Aorta (tissue), 5 donors: ENCODE results near the gene UTRN. TPM values are rescaled to one million over a fixed set of nuclear protein-coding genes. Genes with fewer than 3 reads are reported as not detected.

Source experiments
- ATAC-seq: fragments of 200-7000 bp; cut with Tn5 transposase; one replicate; pipeline ENCODE4 v1.9.1; 2022; ENCODE audit warnings: moderate library complexity; ENCODE audit not compliant: low FRiP score
- DNase-seq, 2 donors: peaks; one replicate each; pipeline ENCODE4 v3.0.0-alpha.2; 2020
- H3K27ac ChIP-seq, 2 donors: one replicate each; pipeline ENCODE4 v1.5.1; 2013; ENCODE audit warnings: low read length in 2 of 2, mild to moderate bottlenecking in 2 of 2, moderate library complexity in 2 of 2, control low read depth in 1 of 2, inconsistent platforms in 1 of 2, low read depth in 1 of 2
- H3K27me3 ChIP-seq, 2 donors: one replicate each; pipeline ENCODE4 v1.6.1; 2013; ENCODE audit warnings: control low read depth in 1 of 2, low read length in 1 of 2, mild to moderate bottlenecking in 1 of 2, moderate library complexity in 1 of 2; ENCODE audit not compliant: insufficient read depth in 2 of 2, control insufficient read depth in 1 of 2
- H3K36me3 ChIP-seq, 2 donors: one replicate each; pipeline ENCODE4 v1.6.1; 2013; ENCODE audit warnings: control low read depth in 1 of 2, low read length in 1 of 2, mild to moderate bottlenecking in 1 of 2; ENCODE audit not compliant: insufficient read depth in 2 of 2, control insufficient read depth in 1 of 2
- H3K4me1 ChIP-seq, 2 donors: one replicate each; pipeline ENCODE4 v1.6.1; 2013; ENCODE audit warnings: low read length in 2 of 2, control low read depth in 1 of 2, mild to moderate bottlenecking in 1 of 2, moderate library complexity in 1 of 2; ENCODE audit not compliant: insufficient read depth in 2 of 2, control insufficient read depth in 1 of 2
- H3K4me3 ChIP-seq, 2 donors: one replicate each; pipeline ENCODE4 v1.5.1; 2013; ENCODE audit warnings: low read length in 2 of 2, control low read depth in 1 of 2, mild to moderate bottlenecking in 1 of 2
- H3K9me3 ChIP-seq: one replicate; pipeline ENCODE4 v1.6.1; 2013; ENCODE audit warnings: mild to moderate bottlenecking, low read length; ENCODE audit not compliant: control insufficient read depth
- WGBS, 2 donors: extraction: QIAGEN DNeasy Blood & Tissue Kit; methylation state at CpG; one replicate each; pipeline ENCODE4 v1.1.7; 2013; 5-methylcytosine and 5-hydroxymethylcytosine counted together
- intact Hi-C, 2 donors: fragments of 100-400 bp; cut with DNase I; formaldehyde crosslinking; loops; one replicate each; pipeline versions ENCODE4 v1.14.2 to v1.15.0; 2022
- polyA plus RNA-seq, 2 donors: library from polyadenylated mRNA; stranded (reverse); fragments of 200-250 nt; gene quantifications; one replicate each; pipeline ENCODE4 v1.2.3, GENCODE V29; 2013
- total RNA-seq, 2 donors: library from RNA; stranded (reverse); fragmentation: NEBNext Ultra II Directional; extraction: Animal tissue kit (Norgen Biotek cat#: 25700); gene quantifications; one replicate each; pipeline ENCODE4 v1.2.1, GENCODE V29; 2021
- donor health status: healthy with polysubstance abuse.
- donor health status: Bipolar disorder and iron deficiency.
- donor health status: DM: no; HTN: no; CAD: no.
- donor health status: DM: no; HTN: no; CAD: no.
- donor health status: DM: yes; HTN: yes; CAD: no.

UTRN gene
- total and polyA plus RNA-seq, 4 donors = 11.5 to 259 (median 129) TPM

DNA sequence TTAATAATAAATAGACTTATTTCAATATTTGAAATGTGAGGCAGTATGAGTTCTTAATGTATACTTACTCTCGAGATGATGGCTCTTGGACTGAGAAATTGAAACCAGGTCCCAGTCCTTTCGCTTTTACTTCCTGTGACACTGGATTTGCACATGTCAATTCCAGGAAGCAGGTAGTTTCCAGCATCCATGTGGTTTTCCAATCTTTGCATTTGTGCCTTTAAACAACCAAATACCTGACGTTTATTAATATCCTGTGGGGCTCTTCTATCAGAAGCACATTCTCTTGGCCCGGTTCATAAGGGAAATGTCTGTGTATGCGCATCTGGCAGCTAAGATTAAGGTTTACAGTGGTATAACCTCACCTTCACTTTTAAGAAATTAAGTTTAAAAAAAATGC lies 13.1 kb downstream of the UTRN start:
- DNase-seq (no peak), ATAC-seq (no peak)
- no peak overlapping the region for H3K4me3 ChIP-seq
- peaks cover 8 to 9% of the 10 kb centered on the region in 2 donors for H3K4me1 ChIP-seq
- H3K9me3 ChIP-seq = no peaks in the 10 kb centered on the region
- H3K27me3 ChIP-seq = no peaks in the 10 kb centered on the region
- no peak overlapping the region for H3K27ac ChIP-seq
- intact Hi-C loops = no loop called here
- H3K36me3 ChIP-seq = no peaks in the 10 kb centered on the region
- WGBS, 2 donors = 91 to 93% methylated on average over 5 of the region's 5 CpGs

DNA sequence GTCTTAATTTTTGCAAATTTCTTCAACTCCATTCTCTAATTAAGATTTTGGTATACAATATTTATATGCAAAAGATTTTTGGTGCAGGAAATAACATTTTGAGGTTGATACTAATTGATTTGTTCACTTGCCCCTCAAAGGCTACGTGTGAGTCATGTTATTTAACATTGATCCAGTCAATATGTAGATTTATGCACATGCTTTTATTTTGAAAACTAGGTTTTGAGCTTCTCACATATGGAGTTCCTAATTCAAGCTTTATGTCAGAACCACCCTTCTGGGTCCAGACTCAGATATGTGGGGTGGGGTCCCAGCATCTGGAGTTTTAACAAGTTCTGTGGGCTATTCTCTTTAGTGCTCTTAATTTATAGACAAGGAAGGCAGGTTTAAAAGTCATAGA lies 13.8 kb downstream of the UTRN start:
- no peak overlapping the region for H3K4me3 ChIP-seq
- 99 to 100% methylated on average over 1 of the region's 1 CpG for WGBS, 2 donors
- H3K4me1 ChIP-seq = peaks cover 8 to 9% of the 10 kb centered on the region in 2 donors
- no peaks in the 10 kb centered on the region for H3K9me3 ChIP-seq
- intact Hi-C loops = no loop called here
- DNase-seq (no peak), ATAC-seq (no peak)
- H3K27ac ChIP-seq = no peak overlapping the region
- no peaks in the 10 kb centered on the region for H3K36me3 ChIP-seq
- H3K27me3 ChIP-seq = no peaks in the 10 kb centered on the region

DNA sequence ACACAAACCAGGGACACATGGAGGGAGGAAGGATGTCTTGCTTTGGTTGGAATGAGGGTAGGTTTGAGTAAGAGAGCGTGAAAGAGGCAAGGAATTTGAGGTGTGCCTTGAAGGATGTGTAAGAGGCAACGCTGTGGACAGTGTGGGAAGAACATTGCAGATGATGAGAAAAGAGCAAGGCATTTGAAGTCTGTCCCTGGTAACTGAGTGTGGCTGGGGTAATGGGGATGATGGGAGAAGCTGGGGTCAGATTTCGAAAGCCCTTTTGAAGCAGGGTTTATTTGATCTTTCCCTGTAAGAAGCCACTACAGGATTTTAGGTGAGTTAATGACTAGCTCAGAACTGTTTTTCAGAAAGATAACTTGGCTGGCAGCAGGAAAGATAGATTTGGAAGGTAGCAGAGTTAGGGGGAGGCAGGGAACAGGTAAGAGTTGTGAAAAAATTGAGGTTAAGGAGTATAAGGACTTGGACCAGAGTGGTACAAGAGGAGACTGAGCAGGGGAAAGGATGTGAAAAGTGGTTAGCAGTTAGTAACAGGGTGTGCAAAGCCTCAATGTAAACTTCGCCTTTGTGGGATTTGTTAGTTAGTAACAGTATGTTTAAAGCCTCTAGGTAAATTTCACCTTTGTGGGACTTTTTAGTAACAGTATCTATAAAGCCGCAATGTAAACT lies 17.7 kb downstream of the UTRN start:
- DNase-seq (no peak), ATAC-seq (no peak)
- no peak overlapping the region for H3K4me3 ChIP-seq
- no peaks in the 10 kb centered on the region for H3K36me3 ChIP-seq
- H3K27me3 ChIP-seq = no peaks in the 10 kb centered on the region
- peaks cover 3 to 4% of the 10 kb centered on the region in 2 donors for H3K4me1 ChIP-seq
- intact Hi-C loops = no loop called here
- no peak overlapping the region for H3K27ac ChIP-seq
- no peaks in the 10 kb centered on the region for H3K9me3 ChIP-seq
- WGBS, 2 donors = 96 to 97% methylated on average over 5 of the region's 5 CpGs

DNA sequence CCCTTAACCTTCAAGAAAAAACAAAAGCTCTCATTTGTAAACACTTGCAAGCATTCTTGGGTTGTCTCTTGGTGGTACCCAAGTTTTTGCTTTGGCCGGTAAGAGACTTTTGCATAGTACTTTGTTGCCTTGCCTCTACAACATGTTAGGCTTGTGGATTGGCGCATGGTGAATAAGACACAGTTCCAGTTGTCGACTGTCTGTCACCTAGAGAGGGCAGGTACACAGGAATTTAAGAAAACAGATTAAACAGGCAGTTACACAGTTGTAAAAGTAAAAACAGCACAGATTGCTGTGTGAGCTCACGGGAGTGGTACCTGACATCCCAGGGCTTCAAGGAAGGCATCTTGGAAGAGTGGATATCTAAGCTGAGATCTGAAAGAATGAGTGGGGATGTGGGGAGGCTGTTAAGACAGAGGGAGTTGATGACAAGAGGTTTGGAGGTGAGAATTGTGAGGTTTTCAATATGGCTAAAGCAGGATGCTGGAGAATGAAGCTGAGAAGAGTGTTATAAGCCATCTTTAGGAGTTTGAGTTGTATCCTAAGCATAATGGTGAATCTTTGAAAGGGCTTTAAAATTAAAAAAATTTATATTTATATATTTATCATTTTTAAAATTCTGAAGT lies 19.2 kb downstream of the UTRN start:
- no peak overlapping the region for H3K27ac ChIP-seq
- H3K4me3 ChIP-seq = no peak overlapping the region
- H3K4me1 ChIP-seq = no peaks in the 10 kb centered on the region
- no peaks in the 10 kb centered on the region for H3K9me3 ChIP-seq
- no peaks in the 10 kb centered on the region for H3K27me3 ChIP-seq
- intact Hi-C loops = no loop called here
- 96 to 98% methylated on average over 4 of the region's 4 CpGs for WGBS, 2 donors
- no peak for ATAC-seq
- DNase-seq = no peak
- H3K36me3 ChIP-seq = no peaks in the 10 kb centered on the region

DNA sequence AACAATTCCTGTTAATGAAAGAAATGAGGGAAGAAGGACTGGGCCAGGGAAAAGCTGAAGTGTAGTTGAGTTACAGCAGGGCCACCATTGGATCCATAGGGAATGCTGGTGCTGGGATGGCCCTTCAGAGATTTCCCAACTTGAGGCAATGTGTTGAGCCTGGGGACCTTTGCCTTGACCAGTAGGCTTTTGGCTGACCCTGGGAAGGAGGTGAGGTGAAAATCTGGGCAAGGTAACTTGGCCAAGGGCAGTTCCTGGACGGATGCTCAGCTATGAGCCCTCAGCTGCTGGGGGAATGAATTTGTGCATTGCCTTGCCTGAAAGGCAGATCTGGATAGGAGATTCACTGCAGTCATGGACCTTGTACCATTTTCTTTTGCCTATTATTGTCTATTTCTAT lies 20.4 kb downstream of the UTRN start:
- Histone ChIP-seq H3K9me3 (no peaks in the 10 kb centered on the region), H3K36me3 (peaks cover 0 to 3% of the 10 kb centered on the region in 2 donors), H3K27me3 (no peaks in the 10 kb centered on the region), H3K27ac (no peak overlapping the region), H3K4me1 (no peaks in the 10 kb centered on the region), H3K4me3 (no peak overlapping the region)
- 83 to 95% methylated on average over 1 of the region's 1 CpG for WGBS, 2 donors
- ATAC-seq = no peak
- intact Hi-C loops = no loop called here
- DNase-seq = no peak

DNA sequence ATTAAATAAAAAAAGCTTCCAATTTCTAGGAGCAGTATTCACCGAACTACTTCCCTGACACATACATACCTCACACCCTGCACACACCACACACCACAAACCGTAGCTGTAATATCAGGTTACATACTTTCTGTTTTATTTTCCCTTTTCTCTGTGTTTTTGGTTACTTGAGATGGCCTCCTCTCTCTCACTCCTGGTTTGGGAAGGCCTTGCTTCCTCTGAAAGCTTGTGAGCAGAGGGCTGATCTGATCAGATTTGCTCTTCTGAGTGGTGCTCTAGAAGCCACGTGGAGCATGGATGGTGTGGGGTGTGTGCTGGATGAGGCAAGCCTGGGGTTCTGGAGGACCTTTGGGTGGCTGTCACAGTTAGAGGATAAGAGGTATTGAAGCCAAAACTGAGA lies 20.9 kb downstream of the UTRN start:
- H3K36me3 ChIP-seq = peaks cover 0 to 5% of the 10 kb centered on the region in 2 donors
- no peak for DNase-seq
- H3K27ac ChIP-seq = no peak overlapping the region
- 80 to 83% methylated on average over 3 of the region's 3 CpGs for WGBS, 2 donors
- H3K27me3 ChIP-seq = no peaks in the 10 kb centered on the region
- no peak overlapping the region for H3K4me3 ChIP-seq
- no peak for ATAC-seq
- H3K9me3 ChIP-seq = no peaks in the 10 kb centered on the region
- intact Hi-C loops = no loop called here
- H3K4me1 ChIP-seq = no peaks in the 10 kb centered on the region

DNA sequence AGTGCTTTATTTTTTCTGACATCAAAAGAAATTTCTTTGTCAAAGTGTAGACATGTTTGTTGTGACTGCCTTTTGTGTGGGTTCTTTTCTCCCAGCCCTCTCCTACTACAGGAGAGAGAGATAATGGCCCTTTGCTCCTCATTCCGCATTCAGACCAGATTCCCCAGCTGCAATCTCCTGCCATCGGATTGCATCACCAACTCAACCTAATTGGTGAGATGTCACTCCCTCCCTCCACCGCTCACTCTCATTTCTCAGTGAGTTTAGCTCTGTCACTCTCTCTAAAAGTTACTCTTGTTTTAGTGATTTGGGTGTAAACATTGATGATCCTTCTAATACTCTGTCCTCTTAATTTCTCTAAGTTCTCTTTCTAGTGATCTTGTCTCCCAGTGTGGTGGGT lies 22.7 kb downstream of the UTRN start:
- Histone ChIP-seq H3K9me3 (no peaks in the 10 kb centered on the region), H3K27me3 (no peaks in the 10 kb centered on the region), H3K4me1 (no peaks in the 10 kb centered on the region), H3K4me3 (no peak overlapping the region), H3K27ac (no peak overlapping the region), H3K36me3 (peaks cover 0 to 5% of the 10 kb centered on the region in 2 donors)
- 96% methylated on average over 3 of the region's 3 CpGs for WGBS, 2 donors
- intact Hi-C loops = no loop called here
- DNase-seq = no peak
- no peak for ATAC-seq

DNA sequence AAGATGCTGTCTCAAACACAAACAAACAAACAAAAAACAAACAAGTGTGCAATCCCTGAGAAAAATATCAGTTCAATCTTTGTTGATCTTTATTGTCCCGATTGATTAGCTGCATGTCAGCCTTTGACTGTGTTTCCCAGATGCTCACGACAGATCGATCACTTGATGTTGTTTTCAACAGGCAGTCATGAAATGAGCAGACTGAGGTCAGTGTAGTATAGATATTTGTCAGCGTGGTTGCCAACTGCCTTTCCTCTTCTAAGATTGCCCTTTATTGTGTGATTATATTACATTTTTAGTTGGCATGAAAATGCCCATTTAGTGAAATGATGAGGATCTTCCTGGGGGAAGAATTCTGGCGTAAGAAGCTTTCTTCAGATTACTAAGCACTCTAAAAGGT lies 25.6 kb downstream of the UTRN start:
- H3K27ac ChIP-seq = no peak overlapping the region
- ATAC-seq = no peak
- WGBS, 2 donors = 96 to 98% methylated on average over 5 of the region's 5 CpGs
- peaks cover 0 to 4% of the 10 kb centered on the region in 2 donors for H3K4me1 ChIP-seq
- H3K4me3 ChIP-seq = no peak overlapping the region
- intact Hi-C loops = no loop called here
- H3K9me3 ChIP-seq = no peaks in the 10 kb centered on the region
- no peaks in the 10 kb centered on the region for H3K27me3 ChIP-seq
- DNase-seq = no peak
- H3K36me3 ChIP-seq = peaks cover 0 to 5% of the 10 kb centered on the region in 2 donors

DNA sequence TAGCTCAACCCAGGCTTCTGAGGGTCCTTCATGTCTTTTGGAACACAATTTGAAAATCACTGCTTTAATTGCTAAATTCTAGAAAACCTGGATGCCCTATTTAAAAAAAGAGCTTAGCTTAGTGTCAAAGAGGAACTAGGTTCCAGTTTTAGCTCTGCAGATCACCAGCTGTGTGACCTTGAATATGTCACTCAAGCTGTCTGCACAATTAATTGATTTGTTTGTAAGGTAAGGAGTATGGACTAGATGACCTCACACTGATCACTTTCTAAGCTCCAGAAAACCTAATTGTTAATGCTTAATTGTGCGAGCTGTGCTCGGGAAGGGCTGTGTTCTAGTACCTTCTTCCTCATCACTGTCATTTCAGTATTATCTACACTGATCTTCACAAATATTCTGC lies 26.2 kb downstream of the UTRN start:
- H3K4me3 ChIP-seq = no peak overlapping the region
- intact Hi-C loops = no loop called here
- 97 to 98% methylated on average over 2 of the region's 2 CpGs for WGBS, 2 donors
- ATAC-seq (no peak), DNase-seq (no peak)
- peaks cover 0 to 4% of the 10 kb centered on the region in 2 donors for H3K4me1 ChIP-seq
- H3K36me3 ChIP-seq = peaks cover 0 to 5% of the 10 kb centered on the region in 2 donors
- no peak overlapping the region for H3K27ac ChIP-seq
- no peaks in the 10 kb centered on the region for H3K27me3 ChIP-seq
- H3K9me3 ChIP-seq = no peaks in the 10 kb centered on the region
